GF-D8 (cell line): ENCODE results near the gene GLB1L2.
A peak's percentile ranks its signal among the peaks of the same experiment; 100 is the strongest.

ENCODE experiments used
- DNase-seq: peaks from one replicate; lab custom pipeline; 2025; lab: John Stamatoyannopoulos, UW

The GLB1L2 gene

GRCh38 chr11:134367781-134368180 lies 36.0 kb downstream of the GLB1L2 start:
- no peak for DNase-seq

- no peak for DNase-seq
Measured at GRCh38 chr11:134369656-134370525, 38.1 kb downstream of the GLB1L2 start.

- no peak for DNase-seq
Measured at GRCh38 chr11:134370526-134371435, 39.0 kb downstream of the GLB1L2 start.

GRCh38 chr11:134371436-134372185 lies 39.8 kb downstream of the GLB1L2 start:
- DNase-seq, result no peak

- no peak for DNase-seq
Measured at GRCh38 chr11:134372536-134372935, 40.7 kb downstream of the GLB1L2 start.

GRCh38 chr11:134372961-134373360 lies 41.2 kb downstream of the GLB1L2 start:
- no peak for DNase-seq

- DNase-seq, result no peak
Measured at GRCh38 chr11:134373591-134374052, 41.8 kb downstream of the GLB1L2 start.

- DNase-seq, result no peak
Measured at GRCh38 chr11:134374171-134374570, 42.4 kb downstream of the GLB1L2 start.

GRCh38 chr11:134374891-134375550 lies 43.2 kb downstream of the GLB1L2 start:
- DNase-seq, result no peak

GRCh38 chr11:134376150-134376921 lies 44.5 kb downstream of the GLB1L2 start:
- no peak for DNase-seq

- DNase-seq, result no peak
Measured at GRCh38 chr11:134377876-134378275, 46.1 kb downstream of the GLB1L2 start.

- no peak for DNase-seq
Measured at GRCh38 chr11:134379241-134379640, 47.5 kb downstream of the GLB1L2 start.

- DNase-seq, result no peak
Measured at GRCh38 chr11:134380229-134380628, 48.4 kb downstream of the GLB1L2 start.

GRCh38 chr11:134380785-134381184 lies 49.0 kb downstream of the GLB1L2 start:
- no peak for DNase-seq

GRCh38 chr11:134382257-134382656 lies 50.5 kb downstream of the GLB1L2 start:
- DNase-seq, result no peak

GRCh38 chr11:134382830-134383229 lies 51.0 kb downstream of the GLB1L2 start:
- DNase-seq, result no peak

GRCh38 chr11:134383576-134384221 lies 51.9 kb downstream of the GLB1L2 start:
- no peak for DNase-seq

- DNase-seq, result peak; percentile 79
Measured at GRCh38 chr11:134384406-134384805, 52.6 kb downstream of the GLB1L2 start.

GRCh38 chr11:134385171-134385570 lies 53.4 kb downstream of the GLB1L2 start:
- DNase-seq, result no peak
